Natural killer cell (primary cell): Measurements from ENCODE around the gene GKN2. TPM values are rescaled to one million over a fixed set of nuclear protein-coding genes. Genes with fewer than 3 reads are reported as not detected.

ENCODE experiments used
- ATAC-seq, 3 donors: fragments of 150-1000 bp in 2 of 3; fragments of 200-7000 bp in 1 of 3; cut with Tn5 transposase; 1 replicate in 1 of 3; 2 replicates in 2 of 3; pipeline ENCODE4 v1.10.0; 2021; ENCODE audit warnings: mild to moderate bottlenecking in 2 of 3, moderate library complexity in 2 of 3
- DNase-seq, 2 donors: peaks; one replicate each; pipeline versions ENCODE4 v3.0.0 to v3.0.0-alpha.2; 2013 to 2021; ENCODE audit warnings: mixed read lengths in 1 of 2
- H3K27ac ChIP-seq: one replicate; pipeline ENCODE4 v1.5.1; 2013; ENCODE audit warnings: mild to moderate bottlenecking, low read length
- H3K27me3 ChIP-seq: one replicate; pipeline ENCODE4 v1.6.1; 2013; ENCODE audit warnings: low read length; ENCODE audit not compliant: control insufficient read depth, insufficient read depth
- H3K36me3 ChIP-seq: one replicate; pipeline ENCODE4 v1.6.1; 2013; ENCODE audit warnings: low read length; ENCODE audit not compliant: control insufficient read depth, insufficient read depth
- H3K4me1 ChIP-seq: one replicate; pipeline ENCODE4 v1.6.1; 2013; ENCODE audit warnings: low read length; ENCODE audit not compliant: control insufficient read depth, insufficient read depth
- H3K4me3 ChIP-seq: one replicate; pipeline ENCODE4 v1.5.1; 2013; ENCODE audit warnings: low read length
- H3K9me3 ChIP-seq: one replicate; pipeline ENCODE4 v1.6.1; 2013; ENCODE audit warnings: low read length; ENCODE audit not compliant: control insufficient read depth, insufficient read depth
- H3K27ac Mint-ChIP-seq, 2 donors: one replicate each; pipeline ENCODE4 v1.8.0; 2022; ENCODE audit warnings: mild to moderate bottlenecking in 2 of 2, mixed read lengths in 2 of 2, moderate library complexity in 1 of 2
- H3K27me3 Mint-ChIP-seq, 2 donors: one replicate each; pipeline ENCODE4 v1.8.0; 2022; ENCODE audit warnings: low read depth in 2 of 2, mixed read lengths in 2 of 2
- H3K36me3 Mint-ChIP-seq: one replicate; pipeline ENCODE4 v1.8.0; 2022; ENCODE audit warnings: mixed read lengths
- H3K4me1 Mint-ChIP-seq, 2 donors: one replicate each; pipeline ENCODE4 v1.8.0; 2022; ENCODE audit warnings: mixed read lengths in 2 of 2
- H3K4me3 Mint-ChIP-seq: one replicate; pipeline ENCODE4 v1.8.0; 2022; ENCODE audit warnings: mild to moderate bottlenecking, moderate library complexity, mixed read lengths
- H3K9me3 Mint-ChIP-seq, 2 donors: one replicate each; pipeline ENCODE4 v1.8.0; 2022; ENCODE audit warnings: mixed read lengths in 2 of 2
- WGBS: methylation state at CpG from one replicate; pipeline ENCODE4 v1.1.7; 2013; ENCODE audit warnings: missing lambda C conversion rate; ENCODE audit not compliant: insufficient coverage; 5-methylcytosine and 5-hydroxymethylcytosine counted together
- intact Hi-C: fragments of 100-400 bp; cut with micrococcal nuclease; formaldehyde crosslinking; loops from one replicate; pipeline ENCODE4 v1.14.2; 2022
- total RNA-seq, 4 donors: library from RNA; stranded (reverse); fragments of 120-200 nt in 1 of 4; gene quantifications; one replicate each; pipeline versions ENCODE4 v1.2.3 to v1.2.4, GENCODE V29; 2013 to 2022
- TF ChIP-seq, protein P1 (sequence below): fragments of 200-600 bp; IDR thresholded peaks from one replicate; pipeline ENCODE4 v1.8.0; 2022; ENCODE audit warnings: antibody characterized with exemption

The GKN2 gene
- total RNA-seq, 3 donors from 2014 or later (not counting 1 experiment from before 2014, with no cell fraction given), result not detected

DNA sequence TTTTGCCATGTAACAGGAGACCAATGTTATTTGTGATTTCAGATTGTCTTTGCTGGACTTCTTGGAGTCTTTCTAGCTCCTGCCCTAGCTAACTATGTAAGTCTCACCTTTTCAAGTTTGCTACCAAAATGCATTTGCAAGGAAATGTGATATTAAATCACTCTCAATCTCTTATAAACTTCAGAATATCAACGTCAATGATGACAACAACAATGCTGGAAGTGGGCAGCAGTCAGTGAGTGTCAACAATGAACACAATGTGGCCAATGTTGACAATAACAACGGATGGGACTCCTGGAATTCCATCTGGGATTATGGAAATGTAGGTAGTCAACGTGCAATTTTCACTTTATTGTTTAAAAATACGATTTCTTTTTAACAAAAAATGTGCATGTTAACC, 24.8 kb upstream of the GKN2 start:
- no peak overlapping the region for H3K4me3 Mint-ChIP-seq
- no peaks in the 10 kb centered on the region for H3K9me3 Mint-ChIP-seq
- Histone ChIP-seq H3K27me3 (peaks cover 7% of the 10 kb centered on the region), H3K4me3 (no peak overlapping the region), H3K9me3 (no peaks in the 10 kb centered on the region), H3K27ac (no peak overlapping the region), H3K36me3 (no peaks in the 10 kb centered on the region), H3K4me1 (no peaks in the 10 kb centered on the region)
- H3K4me1 Mint-ChIP-seq, result no peaks in the 10 kb centered on the region
- no peak for ATAC-seq
- peaks cover 26 to 45% of the 10 kb centered on the region in 2 donors for H3K27me3 Mint-ChIP-seq
- 87% methylated on average over 2 of the region's 4 CpGs for WGBS
- intact Hi-C loops, result no loop called here
- H3K36me3 Mint-ChIP-seq, result no peaks in the 10 kb centered on the region
- DNase-seq, result no peak
- H3K27ac Mint-ChIP-seq, result no peak overlapping the region
- TF ChIP-seq, protein P1, sequence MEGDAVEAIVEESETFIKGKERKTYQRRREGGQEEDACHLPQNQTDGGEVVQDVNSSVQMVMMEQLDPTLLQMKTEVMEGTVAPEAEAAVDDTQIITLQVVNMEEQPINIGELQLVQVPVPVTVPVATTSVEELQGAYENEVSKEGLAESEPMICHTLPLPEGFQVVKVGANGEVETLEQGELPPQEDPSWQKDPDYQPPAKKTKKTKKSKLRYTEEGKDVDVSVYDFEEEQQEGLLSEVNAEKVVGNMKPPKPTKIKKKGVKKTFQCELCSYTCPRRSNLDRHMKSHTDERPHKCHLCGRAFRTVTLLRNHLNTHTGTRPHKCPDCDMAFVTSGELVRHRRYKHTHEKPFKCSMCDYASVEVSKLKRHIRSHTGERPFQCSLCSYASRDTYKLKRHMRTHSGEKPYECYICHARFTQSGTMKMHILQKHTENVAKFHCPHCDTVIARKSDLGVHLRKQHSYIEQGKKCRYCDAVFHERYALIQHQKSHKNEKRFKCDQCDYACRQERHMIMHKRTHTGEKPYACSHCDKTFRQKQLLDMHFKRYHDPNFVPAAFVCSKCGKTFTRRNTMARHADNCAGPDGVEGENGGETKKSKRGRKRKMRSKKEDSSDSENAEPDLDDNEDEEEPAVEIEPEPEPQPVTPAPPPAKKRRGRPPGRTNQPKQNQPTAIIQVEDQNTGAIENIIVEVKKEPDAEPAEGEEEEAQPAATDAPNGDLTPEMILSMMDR, result no peak

DNA sequence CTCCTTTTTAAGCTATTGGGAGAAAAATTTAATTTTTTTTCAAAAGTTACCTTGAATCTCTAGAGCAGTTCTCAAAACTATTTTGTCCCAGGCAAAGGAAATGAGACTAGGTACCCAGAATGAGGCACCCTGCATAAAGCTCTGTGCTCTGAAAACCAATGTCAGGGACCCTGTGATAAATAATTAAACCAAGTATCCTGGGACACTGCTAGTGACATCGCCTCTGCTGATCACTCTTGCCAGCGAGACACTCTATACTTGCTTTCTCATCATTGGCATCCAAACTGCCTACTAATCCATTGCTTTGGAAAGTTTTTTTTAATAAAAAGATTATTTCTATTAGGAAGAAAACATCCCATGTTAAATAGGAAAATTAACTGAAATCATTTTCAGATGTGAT, 23.2 kb upstream of the GKN2 start:
- H3K4me3 ChIP-seq, result no peak overlapping the region
- H3K27me3 ChIP-seq, result peaks cover 4% of the 10 kb centered on the region
- Mint-ChIP-seq H3K4me1 (no peaks in the 10 kb centered on the region), H3K36me3 (no peaks in the 10 kb centered on the region), H3K9me3 (no peaks in the 10 kb centered on the region), H3K27ac (no peak overlapping the region), H3K27me3 (peaks cover 20 to 35% of the 10 kb centered on the region in 2 donors), H3K4me3 (no peak overlapping the region)
- H3K4me1 ChIP-seq, result no peaks in the 10 kb centered on the region
- H3K9me3 ChIP-seq, result no peaks in the 10 kb centered on the region
- no peak overlapping the region for H3K27ac ChIP-seq
- TF ChIP-seq, protein P1, result no peak
- DNase-seq, result no peak
- no peak for ATAC-seq
- intact Hi-C loops, result no loop called here
- no peaks in the 10 kb centered on the region for H3K36me3 ChIP-seq
- WGBS, result 100% methylated on average over 2 of the region's 2 CpGs

DNA sequence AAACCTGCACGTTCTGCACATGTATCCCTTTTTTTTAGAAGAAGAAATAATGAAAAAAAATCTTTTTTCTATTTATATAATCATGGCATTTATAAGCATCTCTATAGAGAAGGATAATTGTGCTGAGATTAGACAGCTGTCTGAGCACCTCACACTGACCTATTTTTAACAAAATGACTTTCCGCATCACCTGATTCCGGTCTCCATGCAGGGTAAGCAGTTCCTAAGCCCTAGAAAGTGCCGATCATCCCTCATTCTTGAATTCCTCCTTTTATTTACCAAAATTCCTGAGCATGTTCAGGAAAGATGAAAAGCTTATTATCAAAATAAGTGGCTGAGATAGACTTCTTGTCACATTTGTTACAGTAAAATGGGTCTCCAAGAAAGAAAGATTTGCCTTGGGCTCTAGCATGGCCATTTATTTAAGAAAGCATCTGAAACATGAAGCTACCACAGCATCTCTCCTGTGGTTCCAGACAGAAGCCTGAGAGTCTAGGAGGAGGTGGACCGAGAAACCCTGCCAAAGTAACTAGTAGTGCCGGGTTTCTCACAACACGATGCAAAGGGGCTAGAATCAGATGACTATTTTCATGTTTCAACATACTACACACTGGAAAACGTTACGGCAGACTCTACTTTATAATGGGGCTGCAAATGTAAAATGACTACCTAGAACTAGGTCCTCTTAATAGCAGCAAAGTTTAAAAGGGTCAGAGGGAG, 22.4 kb upstream of the GKN2 start:
- H3K9me3 Mint-ChIP-seq, result no peaks in the 10 kb centered on the region
- Histone ChIP-seq H3K36me3 (no peaks in the 10 kb centered on the region), H3K9me3 (no peaks in the 10 kb centered on the region), H3K27me3 (peaks cover 4% of the 10 kb centered on the region), H3K27ac (no peak overlapping the region), H3K4me3 (no peak overlapping the region), H3K4me1 (no peaks in the 10 kb centered on the region)
- ATAC-seq, result no peak
- no peak for DNase-seq
- H3K36me3 Mint-ChIP-seq, result no peaks in the 10 kb centered on the region
- peaks cover 20 to 27% of the 10 kb centered on the region in 2 donors for H3K27me3 Mint-ChIP-seq
- H3K4me1 Mint-ChIP-seq, result no peaks in the 10 kb centered on the region
- no peak overlapping the region for H3K27ac Mint-ChIP-seq
- intact Hi-C loops, result no loop called here
- H3K4me3 Mint-ChIP-seq, result no peak overlapping the region
- TF ChIP-seq, protein P1, result no peak
- WGBS, result 84% methylated on average over 8 of the region's 9 CpGs

DNA sequence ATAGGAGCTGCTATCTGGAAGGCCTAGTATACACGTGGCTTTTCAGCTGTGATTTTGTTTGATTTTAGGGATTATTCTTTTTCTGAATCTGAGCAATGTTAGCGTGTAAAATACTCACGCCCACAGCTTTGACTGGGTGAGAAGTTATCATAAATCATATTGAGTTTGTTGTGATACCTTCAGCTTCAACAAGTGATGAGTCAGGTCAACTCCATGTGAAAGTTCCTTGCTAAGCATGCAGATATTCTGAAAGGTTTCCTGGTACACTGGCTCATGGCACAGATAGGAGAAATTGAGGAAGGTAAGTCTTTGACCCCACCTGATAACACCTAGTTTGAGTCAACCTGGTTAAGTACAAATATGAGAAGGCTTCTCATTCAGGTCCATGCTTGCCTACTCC, 21.6 kb upstream of the GKN2 start, which contains the start of gene GKN1:
GKN1 (plus strand) TSS at position 386 of the 400 bp plus-strand sequence. CDS start 42 bp downstream, outside the sequence.
- no peak within 1 kb of the TSS for H3K27ac ChIP-seq
- WGBS, result 71% methylated on average over 3 of the region's 3 CpGs
- H3K36me3 ChIP-seq, result no peaks in the 10 kb centered on the region
- H3K4me1 ChIP-seq, result no peaks in the 10 kb centered on the region
- H3K27me3 Mint-ChIP-seq, result peaks cover 16 to 21% of the 10 kb centered on the region in 2 donors
- H3K27me3 ChIP-seq, result peaks cover 2% of the 10 kb centered on the region
- TF ChIP-seq, protein P1, result no peak
- no peak within 1 kb of the TSS for H3K27ac Mint-ChIP-seq
- H3K9me3 Mint-ChIP-seq, result no peaks in the 10 kb centered on the region
- no peaks in the 10 kb centered on the region for H3K9me3 ChIP-seq
- no peak within 1 kb of the TSS for H3K4me3 Mint-ChIP-seq
- H3K4me3 ChIP-seq, result no peak within 1 kb of the TSS
- H3K4me1 Mint-ChIP-seq, result no peaks in the 10 kb centered on the region
- DNase-seq (no peak), ATAC-seq (no peak)
- no peaks in the 10 kb centered on the region for H3K36me3 Mint-ChIP-seq
- intact Hi-C loops, result no loop called here
